Heart left ventricle (tissue), 13 donors: ENCODE results near the gene NTM.

Source experiments
- POLR2A ChIP-seq, 2 donors: fragments of 450-650 bp; IDR thresholded peaks; one replicate each; pipeline ENCODE4 v1.6.1; 2017; ENCODE audit warnings: antibody characterized with exemption in 2 of 2, mild to moderate bottlenecking in 2 of 2, moderate library complexity in 2 of 2
- TF ChIP-seq, protein P1 (sequence below), 12 donors: fragments of 200-600 bp; sonication (generic) in 4 of 12; IDR thresholded peaks; one replicate each; pipeline versions ENCODE4 v1.5.0 to v1.8.0; 2018 to 2022; ENCODE audit warnings: antibody characterized with exemption in 12 of 12, mild to moderate bottlenecking in 5 of 12
- donor health status: ischemic (EF 13 %, LVEDD 7.1; RV severe dilation, severe dysfunction).
- donor health status: DM: no; HTN: yes; CAD: no.
- donor health status: DM: no; HTN: no; CAD: no.
- donor health status: ischemic (EF 25% LVEDD 6.9; RV normal size, moderate dysfunction).
- donor health status: ischemic (EF 25% LVEDD 5.7; RV mildly dilated, moderate dysfunction).
- donor health status: ischemic (EF 35%, LVEDD 5.7; RV mildly dilated, moderate dysfunction).
- donor health status: nonischemic (EF 11% LVEDD 7.7; RV severe dilation, severe dysfunction).
- donor health status: DM: yes; HTN: yes; CAD: no.
- donor health status: PGD.
- donor health status: ischemic (EF 29% LVEDD 5.4; RV normal size, mild dysfunction).
- donor health status: nonischemic (EF 23%, LVEDD 6.1; RV moderate dilation, normal function).

DNA sequence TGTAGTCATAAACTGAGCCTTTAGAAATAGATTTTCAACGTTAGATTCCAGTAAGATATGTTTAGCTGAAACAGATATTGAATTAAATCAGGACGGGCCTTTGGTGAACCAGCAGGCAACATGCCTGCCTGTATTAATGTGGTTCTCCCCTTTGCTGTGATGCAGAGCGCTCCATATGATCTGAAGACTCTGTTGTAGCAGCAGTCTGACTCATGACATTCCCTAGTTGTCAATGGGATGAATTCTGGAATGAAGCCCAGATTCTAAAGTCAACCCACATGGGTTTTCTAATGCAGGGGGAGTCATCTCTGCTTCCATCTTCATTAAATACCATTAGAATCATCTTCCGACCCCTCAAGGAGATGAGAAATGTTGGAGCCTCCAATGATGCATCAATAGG, 864.5 kb downstream of the NTM start:
- TF ChIP-seq, protein P1, sequence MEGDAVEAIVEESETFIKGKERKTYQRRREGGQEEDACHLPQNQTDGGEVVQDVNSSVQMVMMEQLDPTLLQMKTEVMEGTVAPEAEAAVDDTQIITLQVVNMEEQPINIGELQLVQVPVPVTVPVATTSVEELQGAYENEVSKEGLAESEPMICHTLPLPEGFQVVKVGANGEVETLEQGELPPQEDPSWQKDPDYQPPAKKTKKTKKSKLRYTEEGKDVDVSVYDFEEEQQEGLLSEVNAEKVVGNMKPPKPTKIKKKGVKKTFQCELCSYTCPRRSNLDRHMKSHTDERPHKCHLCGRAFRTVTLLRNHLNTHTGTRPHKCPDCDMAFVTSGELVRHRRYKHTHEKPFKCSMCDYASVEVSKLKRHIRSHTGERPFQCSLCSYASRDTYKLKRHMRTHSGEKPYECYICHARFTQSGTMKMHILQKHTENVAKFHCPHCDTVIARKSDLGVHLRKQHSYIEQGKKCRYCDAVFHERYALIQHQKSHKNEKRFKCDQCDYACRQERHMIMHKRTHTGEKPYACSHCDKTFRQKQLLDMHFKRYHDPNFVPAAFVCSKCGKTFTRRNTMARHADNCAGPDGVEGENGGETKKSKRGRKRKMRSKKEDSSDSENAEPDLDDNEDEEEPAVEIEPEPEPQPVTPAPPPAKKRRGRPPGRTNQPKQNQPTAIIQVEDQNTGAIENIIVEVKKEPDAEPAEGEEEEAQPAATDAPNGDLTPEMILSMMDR (IDR thresholded peaks at IDR 0.05) = no peak
- TF ChIP-seq POLR2A (IDR thresholded peaks at IDR 0.05) = no peak
